ENCODE data around the gene ZNF740. TPM values are rescaled to one million over a fixed set of nuclear protein-coding genes. Genes with fewer than 3 reads are reported as not detected.

ZNF740 gene
- total RNA-seq, 3 donors from 2014 or later (not counting 1 experiment from before 2014, with no cell fraction given): 37.1 to 65.9 (median 45.3) TPM

GRCh38 chr12:53179687-53180219 lies 769 bp upstream of the ZNF740 start:
- peak overlapping the region; percentile 93 to 97 for H3K27ac Mint-ChIP-seq
- H3K27ac ChIP-seq (ENCODE audit: low read length): peak overlapping the region; percentile 91
- H3K4me3 Mint-ChIP-seq: peak overlapping the region; percentile 89
- no peak for TF ChIP-seq CTCF (IDR thresholded peaks at IDR 0.05)
- H3K27me3 ChIP-seq (ENCODE audit: control insufficient read depth, insufficient read depth, low read length): no peaks in the 10 kb centered on the region
- H3K36me3 Mint-ChIP-seq: no peaks in the 10 kb centered on the region
- DNase-seq: no peak
- H3K4me1 ChIP-seq (ENCODE audit: control insufficient read depth, insufficient read depth, low read length): peaks cover 20% of the 10 kb centered on the region
- H3K4me3 ChIP-seq (ENCODE audit: low read length): peak overlapping the region; percentile 74
- peaks cover 20% of the 10 kb centered on the region for H3K36me3 ChIP-seq (ENCODE audit: control insufficient read depth, insufficient read depth, low read length)
- no peaks in the 10 kb centered on the region for H3K9me3 ChIP-seq (ENCODE audit: control insufficient read depth, insufficient read depth, low read length)
- ATAC-seq: peak; percentile 3 to 8 (median 4)
- intact Hi-C loops (cut with micrococcal nuclease): loop anchor here (1.0 to 2.0 kb wide), 3 partner anchors 21 to 142 kb away; partner anchors contain the start of gene AAAS
- H3K27me3 Mint-ChIP-seq (ENCODE audit: low read depth in 2 of 2): no peaks in the 10 kb centered on the region
- H3K9me3 Mint-ChIP-seq: no peaks in the 10 kb centered on the region
- peaks cover 34 to 49% of the 10 kb centered on the region in 2 donors for H3K4me1 Mint-ChIP-seq
- 16% methylated on average over 12 of the region's 12 CpGs for WGBS (ENCODE audit: insufficient coverage)

- Mint-ChIP-seq H3K36me3 (no peaks in the 10 kb centered on the region), H3K27me3 (ENCODE audit: low read depth in 2 of 2) (no peaks in the 10 kb centered on the region), H3K4me3 (peak overlapping the region; percentile 95), H3K9me3 (no peaks in the 10 kb centered on the region), H3K4me1 (peaks cover 34 to 51% of the 10 kb centered on the region in 2 donors), H3K27ac (peak overlapping the region; percentile 93 to 97)
- Histone ChIP-seq H3K9me3 (ENCODE audit: control insufficient read depth, insufficient read depth, low read length) (no peaks in the 10 kb centered on the region), H3K4me1 (ENCODE audit: control insufficient read depth, insufficient read depth, low read length) (peaks cover 20% of the 10 kb centered on the region), H3K27ac (ENCODE audit: low read length) (peak overlapping the region; percentile 91), H3K27me3 (ENCODE audit: control insufficient read depth, insufficient read depth, low read length) (no peaks in the 10 kb centered on the region), H3K36me3 (ENCODE audit: control insufficient read depth, insufficient read depth, low read length) (peaks cover 33% of the 10 kb centered on the region), H3K4me3 (ENCODE audit: low read length) (peak overlapping the region; percentile 74)
- ATAC-seq (peak; percentile 37 to 63 (median 49)), DNase-seq (peak; percentile 60 to 91)
- under 1% methylated on average over 57 of the region's 57 CpGs for WGBS (ENCODE audit: insufficient coverage)
- intact Hi-C loops (cut with micrococcal nuclease): loop anchor here (1.0 to 2.0 kb wide), 3 partner anchors 20 to 140 kb away; partner anchors contain the start of gene AAAS
- TF ChIP-seq CTCF (IDR thresholded peaks at IDR 0.05): no peak
Observed at GRCh38 chr12:53180931-53181645, 566 bp downstream of the ZNF740 start.

GRCh38 chr12:53181935-53182334 lies 1.4 kb downstream of the ZNF740 start:
- no peak for TF ChIP-seq CTCF (IDR thresholded peaks at IDR 0.05)
- H3K9me3 ChIP-seq (ENCODE audit: control insufficient read depth, insufficient read depth, low read length): no peaks in the 10 kb centered on the region
- peak overlapping the region; percentile 93 to 97 for H3K27ac Mint-ChIP-seq
- H3K4me3 ChIP-seq (ENCODE audit: low read length): no peak overlapping the region
- H3K36me3 ChIP-seq (ENCODE audit: control insufficient read depth, insufficient read depth, low read length): peaks cover 42% of the 10 kb centered on the region
- DNase-seq: peak in 1 of 2 donors; percentile 17
- 98% methylated on average over 2 of the region's 2 CpGs for WGBS (ENCODE audit: insufficient coverage)
- no peaks in the 10 kb centered on the region for H3K9me3 Mint-ChIP-seq
- H3K27me3 ChIP-seq (ENCODE audit: control insufficient read depth, insufficient read depth, low read length): no peaks in the 10 kb centered on the region
- peaks cover 20% of the 10 kb centered on the region for H3K4me1 ChIP-seq (ENCODE audit: control insufficient read depth, insufficient read depth, low read length)
- no peak for ATAC-seq
- no peak overlapping the region for H3K27ac ChIP-seq (ENCODE audit: low read length)
- intact Hi-C loops (cut with micrococcal nuclease): loop anchor here (2.0 kb wide), 1 partner anchor 19 kb away; no protein-coding TSS in a partner anchor
- H3K4me3 Mint-ChIP-seq: peak overlapping the region; percentile 95
- H3K4me1 Mint-ChIP-seq: peaks cover 34 to 56% of the 10 kb centered on the region in 2 donors
- no peaks in the 10 kb centered on the region for H3K36me3 Mint-ChIP-seq
- no peaks in the 10 kb centered on the region for H3K27me3 Mint-ChIP-seq (ENCODE audit: low read depth in 2 of 2)

Measured in natural killer cell (primary cell).